ENCODE results near the gene CENPH.
A peak's percentile ranks its signal among the peaks of the same experiment; 100 is the strongest.
"Not testable (repeated sequence)": the region's sequence is repeated elsewhere in the genome, so short reads cannot be mapped to it uniquely, and the experiment has no call there.

The CENPH gene

DNA sequence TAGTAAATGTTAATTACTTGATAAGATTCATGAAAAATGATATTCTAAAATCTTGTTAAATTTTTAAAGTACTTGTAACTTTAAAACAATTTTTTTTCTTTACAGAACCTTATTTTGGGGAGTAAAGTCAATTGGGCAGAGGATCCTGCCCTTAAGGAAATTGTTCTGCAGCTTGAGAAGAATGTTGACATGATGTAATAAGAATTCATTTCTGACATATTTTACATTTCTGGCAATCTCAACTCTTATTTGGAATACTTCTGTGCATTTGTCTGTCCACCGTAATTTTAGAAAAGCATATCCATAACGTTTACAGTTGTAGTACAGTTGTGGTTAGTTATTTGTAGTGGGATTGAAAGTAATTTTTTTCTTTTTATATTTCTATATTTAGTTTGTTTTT, 20.2 kb downstream of the CENPH start:
- DNase-seq (ENCODE audit: low read depth, low spot score) = no peak

DNA sequence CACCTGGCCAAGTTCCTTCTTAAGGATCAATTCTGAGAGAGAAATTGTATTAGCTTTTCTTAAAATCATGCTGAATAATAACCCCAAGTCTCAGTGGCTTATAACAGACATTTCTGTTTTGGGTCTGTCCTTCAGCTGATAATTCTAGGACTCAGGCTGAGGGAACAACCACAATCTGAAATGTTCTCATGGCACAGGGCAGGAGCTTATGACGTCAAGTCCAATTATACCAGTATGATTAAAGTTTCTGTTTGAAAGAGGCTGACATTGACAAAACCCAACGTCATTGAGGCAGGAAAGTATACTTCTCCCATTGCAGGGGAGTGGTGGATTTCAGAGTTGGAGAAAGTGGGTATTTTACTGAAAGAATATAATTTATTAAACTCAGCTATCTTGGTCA, 21.8 kb downstream of the CENPH start:
- no peak for DNase-seq (ENCODE audit: low read depth, low spot score)

DNA sequence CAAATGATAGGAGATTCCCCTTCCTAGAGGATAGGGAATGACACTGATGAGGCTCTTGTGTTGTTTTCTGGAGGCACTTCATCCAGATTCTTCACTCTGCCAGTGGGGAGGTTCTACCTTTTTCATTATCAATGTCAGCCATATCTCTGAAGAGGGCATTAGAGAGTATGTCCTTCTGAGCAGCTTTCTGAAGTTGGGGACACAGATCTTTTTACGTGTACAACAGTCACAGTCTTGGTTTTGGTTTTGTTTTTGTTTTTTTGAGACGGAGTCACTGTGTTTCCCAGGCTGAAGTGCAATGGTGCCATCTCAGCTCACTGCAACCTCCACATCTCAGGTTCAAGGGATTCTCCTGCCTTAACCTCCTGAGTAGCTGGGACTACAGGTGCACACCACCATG, 22.6 kb downstream of the CENPH start:
- no peak for DNase-seq (ENCODE audit: low read depth, low spot score)

DNA sequence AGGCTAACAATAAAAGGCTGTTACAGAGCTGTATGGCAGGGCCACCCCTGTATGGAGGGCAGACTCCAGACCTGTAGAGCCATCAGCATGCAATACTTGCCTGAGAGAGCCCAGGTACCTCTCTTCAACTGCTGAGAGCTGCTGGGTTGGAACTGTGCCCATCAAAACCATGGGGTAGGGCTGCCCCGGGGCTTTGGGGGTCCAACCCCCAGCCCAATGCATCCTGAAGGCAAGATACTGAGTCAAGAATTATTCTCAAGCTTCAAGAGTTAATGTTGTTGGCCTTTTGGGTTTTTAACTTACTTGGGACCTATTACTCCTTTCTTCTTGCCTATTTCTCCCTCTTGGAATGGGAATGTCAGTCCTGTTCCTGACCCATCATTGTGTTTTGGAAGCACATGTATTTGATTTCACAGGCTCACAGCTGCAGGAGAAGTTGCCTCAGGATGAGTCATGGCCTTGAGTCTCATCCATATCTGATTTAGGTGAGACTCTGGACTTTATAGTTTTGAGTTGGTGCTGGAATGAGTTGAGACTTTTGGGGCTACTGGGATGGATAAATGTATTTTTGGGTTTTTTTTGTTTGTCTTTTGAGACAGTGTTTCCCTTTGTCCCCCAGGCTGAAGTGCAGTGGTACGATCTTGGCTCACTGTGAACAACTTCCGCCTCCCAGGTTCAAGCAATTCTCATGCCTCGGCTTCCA, 24.3 kb downstream of the CENPH start:
- DNase-seq (ENCODE audit: low read depth, low spot score) = no peak

DNA sequence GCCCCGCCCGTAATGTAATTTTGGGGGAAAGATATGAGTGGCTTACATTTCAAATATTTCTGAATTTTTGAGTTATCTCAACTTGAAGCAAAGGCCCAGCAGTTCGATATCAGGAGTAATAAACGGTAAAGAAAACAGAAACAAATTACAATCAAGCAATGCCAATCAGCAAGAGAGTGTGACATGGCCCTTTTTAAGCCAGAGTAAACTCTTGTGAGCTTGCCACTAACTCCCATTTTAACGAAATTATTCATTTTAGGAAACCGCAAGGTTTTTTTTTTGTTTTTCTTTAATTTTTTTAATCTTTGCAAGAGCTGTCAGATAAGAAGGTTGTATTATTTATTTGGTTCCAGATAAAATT, 27.7 kb downstream of the CENPH start:
- DNase-seq (ENCODE audit: low read depth, low spot score) = no peak

DNA sequence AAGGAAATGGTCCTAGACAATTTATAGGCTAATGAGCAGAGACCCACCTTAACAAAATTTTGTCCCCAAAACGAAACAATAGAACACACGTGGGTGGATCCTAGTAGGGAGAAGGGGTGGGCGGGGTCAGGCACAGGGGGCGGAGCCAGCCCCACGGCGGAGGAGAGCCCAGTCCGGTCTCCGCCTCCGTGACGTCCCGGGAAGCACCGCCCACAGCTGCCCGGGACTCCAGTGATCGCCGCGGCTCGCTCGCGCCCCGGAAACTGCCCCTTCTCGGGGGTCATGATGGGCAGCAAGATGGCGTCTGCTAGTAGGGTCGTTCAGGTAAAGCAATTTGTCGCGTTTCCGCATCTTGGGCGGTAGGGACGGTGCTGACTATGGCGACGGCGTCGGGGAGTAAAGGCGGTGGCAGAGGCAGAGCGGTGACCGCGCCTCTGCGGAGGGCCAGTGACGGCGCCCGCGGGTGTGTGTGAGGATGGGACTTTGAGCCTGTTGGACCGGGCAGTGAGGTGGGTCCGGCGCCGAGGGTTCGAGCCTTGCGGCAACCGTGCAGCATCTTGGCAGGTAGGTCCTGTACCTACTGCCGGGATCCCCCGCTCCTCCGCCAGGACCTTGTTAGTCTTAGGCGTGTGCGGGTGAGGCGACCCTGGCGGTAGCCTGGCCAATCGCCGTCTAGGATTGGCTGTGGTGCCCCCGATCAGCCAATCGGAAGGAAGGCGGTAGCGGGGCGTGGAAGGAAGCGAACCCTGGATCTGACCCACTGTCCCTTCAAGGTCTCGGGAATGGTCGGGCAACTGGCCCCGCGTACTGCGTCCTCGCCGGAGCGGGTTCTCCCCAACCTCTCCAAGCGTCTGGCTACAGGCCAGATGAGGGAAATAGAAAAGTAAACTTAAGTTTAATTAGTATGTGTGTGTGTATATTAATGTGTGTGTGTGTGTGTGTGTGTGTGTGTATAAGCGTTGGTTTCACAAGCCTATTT, 28.5 kb downstream of the CENPH start:
- DNase-seq (ENCODE audit: low read depth, low spot score) = peak; percentile 91

DNA sequence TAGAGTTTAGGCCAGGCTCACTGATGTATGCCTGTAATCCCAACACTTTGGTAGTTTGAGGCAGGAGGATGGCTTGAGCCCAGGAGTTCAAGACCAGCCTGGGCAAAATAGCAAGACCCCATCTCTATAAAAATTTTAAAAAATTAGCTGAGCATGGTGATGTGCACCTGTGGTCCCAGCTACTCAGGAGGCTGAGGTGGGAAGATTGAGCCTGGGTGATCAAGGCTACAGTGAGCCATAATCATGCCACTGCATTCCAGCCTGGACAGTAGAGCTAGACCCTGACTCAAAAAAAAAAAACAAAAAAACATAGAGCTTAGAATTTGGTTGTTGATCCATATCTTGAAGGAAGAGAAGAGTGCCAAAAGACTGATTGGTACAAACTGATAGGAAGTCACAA, 30.6 kb downstream of the CENPH start:
- DNase-seq (ENCODE audit: low read depth, low spot score) = no peak

DNA sequence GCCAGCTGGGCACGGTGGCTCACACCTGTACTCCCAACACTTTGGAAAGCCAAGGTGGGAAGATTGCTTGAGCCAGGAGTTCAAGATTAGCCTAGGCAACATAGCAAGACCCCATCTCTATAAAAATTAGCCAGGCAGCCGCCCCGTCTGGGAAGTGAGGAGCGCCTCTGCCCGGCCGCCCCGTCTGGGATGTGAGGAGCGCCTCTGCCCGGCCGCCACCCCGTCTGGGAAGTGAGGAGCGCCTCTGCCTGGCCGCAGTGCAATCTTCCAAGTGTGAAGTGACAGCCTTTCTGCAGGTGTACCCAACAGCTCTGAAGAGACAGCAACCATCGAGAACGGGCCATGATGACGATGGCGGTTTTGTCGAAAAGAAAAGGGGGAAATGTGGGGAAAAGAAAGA, 31.0 kb downstream of the CENPH start:
- DNase-seq (ENCODE audit: low read depth, low spot score) = not testable (repeated sequence)

DNA sequence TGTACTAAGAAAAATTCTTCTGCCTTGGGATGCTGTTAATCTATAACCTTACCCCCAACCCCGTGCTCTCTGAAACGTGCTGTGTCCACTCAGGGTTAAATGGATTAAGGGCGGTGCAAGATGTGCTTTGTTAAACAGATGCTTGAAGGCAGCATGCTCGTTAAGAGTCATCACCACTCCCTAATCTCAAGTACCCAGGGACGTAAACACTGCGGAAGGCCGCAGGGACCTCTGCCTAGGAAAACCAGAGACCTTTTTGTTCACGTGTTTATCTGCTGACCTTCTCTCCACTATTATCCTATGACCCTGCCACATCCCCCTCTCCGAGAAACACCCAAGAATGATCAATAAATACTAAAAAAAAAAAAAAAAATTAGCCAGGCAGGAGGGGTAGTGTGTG, 31.4 kb downstream of the CENPH start:
- not testable (repeated sequence) for DNase-seq (ENCODE audit: low read depth, low spot score)

DNA sequence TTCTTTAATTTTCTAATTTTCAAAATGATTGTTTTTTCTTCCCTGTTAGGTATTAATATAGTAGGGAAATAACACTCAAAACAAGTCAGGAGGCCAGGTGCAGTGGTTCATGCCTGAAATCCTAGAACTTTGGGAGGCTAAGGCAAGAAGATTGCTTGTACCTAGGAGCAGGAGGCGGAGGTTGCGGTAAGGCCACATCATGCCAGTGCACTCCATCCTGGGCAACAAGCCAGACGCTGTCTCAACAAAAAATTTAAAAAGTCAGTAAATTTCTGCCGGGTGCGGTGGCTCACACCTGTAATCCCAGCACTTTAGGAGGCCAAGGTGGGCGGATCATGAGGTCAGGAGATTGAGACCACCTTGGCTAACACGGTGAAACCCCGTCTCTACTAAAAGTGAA, 35.1 kb downstream of the CENPH start:
- DNase-seq (ENCODE audit: low read depth, low spot score) = no peak

DNA sequence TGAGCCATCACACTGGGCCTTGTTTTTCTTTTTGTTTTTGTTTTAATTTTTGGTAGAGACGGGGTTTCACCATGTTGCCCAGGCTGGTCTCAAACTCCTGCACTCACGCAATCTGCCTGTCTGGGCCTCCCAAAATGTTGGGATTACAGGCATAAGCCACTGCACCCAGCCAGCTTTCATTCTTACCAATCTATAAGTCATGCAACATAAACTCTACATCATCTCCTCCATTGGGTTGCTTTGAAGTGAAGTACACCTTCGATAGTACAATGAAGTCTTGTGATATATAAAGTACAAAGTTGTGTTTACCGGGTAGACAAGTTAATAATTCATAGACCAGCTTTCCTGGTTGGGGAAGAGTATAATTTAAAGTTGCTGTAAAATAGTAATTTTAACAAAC, 36.5 kb downstream of the CENPH start:
- DNase-seq (ENCODE audit: low read depth, low spot score) = no peak

DNA sequence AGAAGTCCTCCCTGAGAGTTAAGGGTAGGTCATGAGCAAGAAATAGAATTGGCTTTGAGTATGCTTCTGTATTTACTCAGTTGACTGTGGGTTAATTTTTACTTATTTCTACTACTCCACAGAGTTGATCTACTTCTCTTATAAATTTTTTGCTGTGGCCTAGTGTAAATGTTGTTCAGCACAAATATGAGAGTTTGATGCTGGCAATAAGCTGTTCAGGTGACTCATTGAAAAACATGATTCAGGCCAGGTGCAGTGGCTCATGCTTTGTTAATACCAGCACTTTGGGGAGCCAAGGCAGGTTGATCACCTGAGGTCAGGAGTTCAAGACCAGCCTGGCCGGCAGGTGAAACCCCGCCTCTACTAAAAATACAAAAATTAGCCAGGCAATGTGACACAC, 40.8 kb downstream of the CENPH start:
- no peak for DNase-seq (ENCODE audit: low read depth, low spot score)

DNA sequence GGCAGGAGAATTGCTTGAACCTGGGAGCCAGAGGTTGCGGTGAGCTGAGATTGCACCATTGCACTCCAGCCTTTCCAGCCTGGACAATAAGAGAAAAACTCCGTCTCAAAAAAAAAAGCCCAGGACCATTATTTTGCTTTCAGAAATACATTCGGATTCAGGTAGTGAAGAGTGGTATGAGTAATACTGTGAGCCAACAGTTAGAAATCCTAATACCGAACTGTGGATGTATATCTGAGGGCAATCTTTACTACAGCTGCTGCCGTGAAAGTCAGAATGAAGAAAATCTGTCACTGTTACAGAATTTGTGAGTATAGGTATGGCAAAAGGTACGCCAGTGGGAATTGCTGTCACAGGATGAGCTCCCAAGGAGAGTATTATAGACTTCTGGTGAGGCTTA, 41.9 kb downstream of the CENPH start:
- no peak for DNase-seq (ENCODE audit: low read depth, low spot score)

DNA sequence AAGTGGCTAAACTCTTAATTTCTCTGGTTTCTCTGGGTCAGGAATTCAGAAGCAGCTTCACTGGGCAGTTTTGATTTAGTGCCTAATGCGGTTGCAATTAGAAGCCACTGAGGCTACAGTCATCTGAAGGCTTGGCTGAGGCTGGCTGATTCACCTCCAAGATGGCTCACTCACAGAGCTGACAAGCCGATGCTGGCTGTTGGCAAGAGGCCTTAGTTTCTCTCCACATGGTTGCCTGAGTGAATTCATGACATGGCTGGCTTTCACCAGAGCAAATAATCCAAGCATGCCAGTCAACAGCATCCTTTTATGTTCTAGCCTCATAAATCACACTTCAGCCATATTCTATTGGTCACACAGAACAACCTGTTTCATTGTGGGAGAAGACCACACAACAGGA, 42.5 kb downstream of the CENPH start:
- DNase-seq (ENCODE audit: low read depth, low spot score) = no peak

DNA sequence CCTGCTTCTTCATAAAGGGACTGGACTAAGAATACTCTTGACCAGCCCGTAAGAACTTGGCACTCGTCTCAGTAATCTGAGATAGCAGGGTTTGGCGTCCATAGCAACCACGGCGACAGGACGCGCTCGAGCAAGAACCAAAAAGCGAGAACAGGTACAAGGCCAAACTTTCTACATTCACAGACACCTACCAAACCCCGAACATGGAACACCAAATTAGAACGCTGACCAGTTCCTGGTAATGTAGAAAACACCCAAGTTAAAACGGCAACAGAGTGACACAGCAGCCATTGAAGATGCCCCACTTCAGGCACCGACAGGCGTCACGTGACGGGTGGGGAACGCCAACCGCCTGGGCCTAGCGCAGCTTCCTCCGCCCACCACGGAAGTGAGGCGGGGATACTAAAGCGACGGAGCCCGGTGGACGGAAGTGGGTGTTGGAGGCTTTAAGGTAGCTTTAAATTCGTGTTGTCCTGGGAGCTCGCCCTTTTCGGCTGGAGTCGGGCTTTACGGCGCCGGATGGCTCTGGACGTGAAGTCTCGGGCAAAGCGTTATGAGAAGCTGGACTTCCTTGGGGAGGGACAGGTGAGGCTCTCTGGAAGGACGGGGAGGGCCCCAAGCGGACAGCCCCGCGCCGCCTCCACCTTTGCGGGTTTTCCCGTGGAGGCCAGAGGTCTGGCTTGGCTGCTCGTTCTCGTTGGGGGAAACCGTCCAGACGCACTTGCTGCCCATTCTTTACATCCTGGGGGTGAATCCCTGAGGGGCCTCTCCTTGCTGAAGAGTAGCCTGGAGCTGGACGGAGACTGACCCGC, 45.3 kb downstream of the CENPH start, which contains the start of gene CDK7:
Gene CDK7, plus strand, starts transcription at position 430 of the 812 bp plus-strand sequence. Its CDS starts 90 bp downstream, at position 520.
- DNase-seq (ENCODE audit: low read depth, low spot score) = peak; percentile 85

DNA sequence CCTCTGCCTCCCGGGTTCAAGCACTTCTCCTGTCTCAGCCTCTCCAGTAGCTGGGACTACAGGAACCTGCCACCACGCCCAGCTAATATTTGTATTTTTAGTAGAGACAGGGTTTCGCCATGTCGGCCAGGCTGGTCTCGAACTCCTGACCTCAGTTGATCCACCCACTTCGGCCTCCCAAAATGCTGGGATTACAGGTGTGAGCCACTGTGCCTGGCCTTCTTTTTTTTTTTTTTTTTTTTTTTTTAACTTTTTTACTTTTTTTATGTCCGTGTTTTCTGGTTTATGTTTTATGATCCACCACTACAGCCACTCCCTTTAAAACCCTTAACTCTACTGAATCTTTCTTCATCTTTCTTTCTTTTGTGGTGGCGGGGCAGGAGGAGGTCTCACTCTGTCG, 47.4 kb downstream of the CENPH start:
- DNase-seq (ENCODE audit: low read depth, low spot score) = not testable (repeated sequence)

DNA sequence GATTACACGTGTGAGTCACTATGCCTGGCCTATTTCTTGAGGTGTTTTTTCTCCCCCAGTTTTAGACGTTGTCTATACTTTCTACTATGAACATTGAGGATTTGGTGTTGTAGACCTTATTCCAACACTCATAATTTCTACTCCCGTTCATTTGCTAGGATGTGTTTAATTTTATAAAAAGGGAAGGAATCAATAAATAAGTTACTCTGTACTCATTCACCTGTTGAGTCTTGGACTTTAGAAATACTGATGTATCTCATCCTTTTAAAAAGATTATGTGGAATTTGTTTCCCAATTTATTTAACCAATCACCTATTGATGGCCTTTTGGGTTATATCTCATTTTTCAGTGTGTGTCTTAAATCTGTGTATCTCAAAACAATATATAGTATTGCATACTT, 48.5 kb downstream of the CENPH start:
- no peak for DNase-seq (ENCODE audit: low read depth, low spot score)

DNA sequence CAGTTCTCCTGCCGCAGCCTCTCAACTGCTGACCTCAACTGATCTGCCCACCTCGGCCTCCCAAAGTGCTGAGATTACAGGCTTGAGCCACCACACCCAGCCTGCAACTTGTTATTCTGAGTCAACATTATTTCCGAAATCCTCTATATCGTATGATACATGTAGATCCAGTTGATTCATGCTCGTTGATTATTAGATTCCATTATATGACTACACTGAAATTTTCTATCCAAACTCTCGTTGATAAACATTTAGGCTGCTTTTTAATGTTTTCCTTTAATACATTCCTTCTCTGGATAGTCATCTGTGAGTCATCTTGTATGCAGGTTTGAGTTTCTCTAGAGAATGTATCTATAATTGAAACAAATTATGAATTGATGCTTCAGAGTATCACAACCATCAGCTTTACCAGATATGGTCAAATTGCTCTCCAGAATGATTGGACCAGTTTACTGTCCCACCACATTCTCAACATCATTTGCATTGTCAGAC, 49.4 kb downstream of the CENPH start:
- no peak for DNase-seq (ENCODE audit: low read depth, low spot score)

DNA sequence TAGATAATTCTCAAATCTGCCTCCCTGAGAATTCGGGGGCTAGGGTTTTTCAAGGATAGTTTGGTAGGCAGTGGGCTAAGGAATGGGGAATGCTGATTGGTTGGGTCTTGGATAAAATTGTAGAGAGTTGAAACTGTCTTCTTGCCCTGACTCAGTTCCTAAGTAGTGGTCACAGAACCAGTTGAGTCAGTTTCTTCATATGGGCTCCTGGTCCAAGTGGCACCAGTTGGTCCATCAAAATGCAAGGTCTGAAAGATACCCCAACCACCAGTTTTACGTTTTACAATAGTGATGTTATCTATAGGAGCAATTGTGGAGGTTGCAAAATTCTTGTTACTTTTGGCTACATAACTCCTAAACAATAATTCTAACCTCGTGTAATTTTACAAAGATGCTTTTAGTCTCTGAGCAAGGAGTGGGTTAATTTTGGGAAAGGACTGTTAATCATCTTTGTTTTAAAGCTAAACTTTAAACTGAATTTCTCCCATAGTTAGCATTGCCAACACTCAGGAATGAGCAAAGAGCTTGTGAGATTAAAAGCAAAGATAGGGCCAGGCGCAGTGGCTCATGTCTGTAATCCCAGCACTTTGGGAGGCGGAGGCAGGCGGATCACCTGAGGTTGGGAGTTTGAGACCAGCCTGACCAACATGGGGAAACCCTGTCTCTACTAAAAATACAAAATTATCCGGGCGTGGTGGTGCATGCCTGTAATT, 53.0 kb downstream of the CENPH start:
- no peak for DNase-seq (ENCODE audit: low read depth, low spot score)

DNA sequence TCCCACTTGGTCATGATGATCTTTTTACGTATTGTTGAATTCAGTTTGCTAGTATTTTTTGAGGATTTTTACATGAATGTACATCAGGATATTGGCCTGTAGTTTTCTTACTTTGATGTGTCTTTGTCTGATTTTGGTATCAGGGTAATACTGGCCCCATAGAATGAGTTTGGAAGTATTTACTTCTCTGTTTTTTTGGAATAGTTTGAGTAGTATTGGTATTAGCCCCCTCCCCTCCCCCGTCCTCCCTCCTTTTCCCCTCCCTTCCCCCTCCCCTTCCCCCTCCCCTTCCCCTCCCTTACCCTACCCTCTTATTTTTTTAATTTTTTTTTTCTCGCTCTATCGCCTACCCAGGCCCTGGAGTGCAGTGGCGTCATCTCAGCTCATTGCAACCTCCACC, 55.6 kb downstream of the CENPH start:
- DNase-seq (ENCODE audit: low read depth, low spot score) = no peak

DNA sequence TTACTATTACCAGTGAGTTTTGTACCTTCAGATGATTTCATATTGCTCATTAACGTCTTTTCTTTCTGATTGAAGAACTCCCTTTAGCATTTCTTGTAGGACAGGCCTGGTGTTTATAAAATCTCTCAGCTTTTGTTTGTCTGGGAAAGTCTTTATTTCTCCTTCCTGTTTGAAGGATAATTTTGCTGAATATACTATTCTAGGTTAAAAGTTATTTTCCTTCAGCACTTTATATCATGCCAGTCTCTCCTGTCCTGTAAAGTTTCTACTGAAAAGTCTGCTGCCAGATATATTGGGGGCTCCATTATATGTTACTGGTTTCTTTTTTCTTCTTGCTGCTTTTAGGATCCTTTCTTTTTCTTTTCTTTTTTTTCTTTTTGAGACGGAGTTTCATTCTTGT, 58.6 kb downstream of the CENPH start:
- no peak for DNase-seq (ENCODE audit: low read depth, low spot score)
